ENCODE measurements around the gene PUM1.

The PUM1 gene

GRCh38 chr1:30896905-30897304, 168.6 kb downstream of the PUM1 start:
- H3K4me2 ChIP-seq (ENCODE audit: low read length): no peak overlapping the region
- H3K36me3 ChIP-seq (ENCODE audit: control insufficient read depth, low read length): no peaks in the 10 kb centered on the region
- H4K20me1 ChIP-seq (ENCODE audit: control insufficient read depth, insufficient read depth, low read depth, low read length): no peaks in the 10 kb centered on the region
- H3K27me3 ChIP-seq (ENCODE audit: control insufficient read depth, low read length): peaks cover 21% of the 10 kb centered on the region
- H3K9me2 ChIP-seq (replicated peaks; ENCODE audit: control insufficient read depth, low read length): no peaks in the 10 kb centered on the region
- no peaks in the 10 kb centered on the region for H3K9me3 ChIP-seq (ENCODE audit: control insufficient read depth, insufficient read depth, low read length)
- no peaks in the 10 kb centered on the region for H3K79me2 ChIP-seq (ENCODE audit: control insufficient read depth, low read length)
- no peak overlapping the region for H3K27ac ChIP-seq (ENCODE audit: low read depth, low read length)
- TF ChIP-seq EZH2phosphoT487 (IDR thresholded peaks at IDR 0.05; ENCODE audit: borderline replicate concordance, low read length): no peak
- no peak for TF ChIP-seq CTCF (IDR thresholded peaks at IDR 0.05; ENCODE audit: low read depth, low read length, poor library complexity, severe bottlenecking)
- H3K4me1 ChIP-seq (ENCODE audit: control insufficient read depth, low read length): peaks cover 2% of the 10 kb centered on the region; the same call in 1 of the 2 replicates
- H3K4me3 ChIP-seq (ENCODE audit: low read length): no peak overlapping the region
- no peaks in the 10 kb centered on the region for H3F3A ChIP-seq (ENCODE audit: control insufficient read depth, insufficient read depth)

- Histone ChIP-seq H3K4me3 (ENCODE audit: low read length) (no peak overlapping the region), H3K36me3 (ENCODE audit: control insufficient read depth, low read length) (no peaks in the 10 kb centered on the region), H3K9me2 (replicated peaks; ENCODE audit: control insufficient read depth, low read length) (no peaks in the 10 kb centered on the region), H3K27me3 (ENCODE audit: control insufficient read depth, low read length) (peaks cover 18% of the 10 kb centered on the region), H3K27ac (ENCODE audit: low read depth, low read length) (no peak overlapping the region), H3F3A (ENCODE audit: control insufficient read depth, insufficient read depth) (no peaks in the 10 kb centered on the region), H3K79me2 (ENCODE audit: control insufficient read depth, low read length) (no peaks in the 10 kb centered on the region), H3K4me2 (ENCODE audit: low read length) (no peak overlapping the region), H3K9me3 (ENCODE audit: control insufficient read depth, insufficient read depth, low read length) (no peaks in the 10 kb centered on the region), H4K20me1 (ENCODE audit: control insufficient read depth, insufficient read depth, low read depth, low read length) (no peaks in the 10 kb centered on the region), H3K4me1 (ENCODE audit: control insufficient read depth, low read length) (peaks cover 4% of the 10 kb centered on the region; the same call in 1 of the 2 replicates)
- TF ChIP-seq EZH2phosphoT487 (IDR thresholded peaks at IDR 0.05; ENCODE audit: borderline replicate concordance, low read length): no peak
- TF ChIP-seq CTCF (IDR thresholded peaks at IDR 0.05; ENCODE audit: low read depth, low read length, poor library complexity, severe bottlenecking): no peak
Measured at GRCh38 chr1:30895944-30896660, 169.4 kb downstream of the PUM1 start.

- Histone ChIP-seq H3K9me2 (replicated peaks; ENCODE audit: control insufficient read depth, low read length) (no peaks in the 10 kb centered on the region), H3F3A (ENCODE audit: control insufficient read depth, insufficient read depth) (no peaks in the 10 kb centered on the region), H3K4me1 (ENCODE audit: control insufficient read depth, low read length) (peaks cover 4% of the 10 kb centered on the region; the same call in 1 of the 2 replicates), H4K20me1 (ENCODE audit: control insufficient read depth, insufficient read depth, low read depth, low read length) (no peaks in the 10 kb centered on the region), H3K4me2 (ENCODE audit: low read length) (no peak overlapping the region), H3K27me3 (ENCODE audit: control insufficient read depth, low read length) (peaks cover 21% of the 10 kb centered on the region), H3K4me3 (ENCODE audit: low read length) (no peak overlapping the region), H3K36me3 (ENCODE audit: control insufficient read depth, low read length) (no peaks in the 10 kb centered on the region), H3K79me2 (ENCODE audit: control insufficient read depth, low read length) (no peaks in the 10 kb centered on the region), H3K27ac (ENCODE audit: low read depth, low read length) (no peak overlapping the region), H3K9me3 (ENCODE audit: control insufficient read depth, insufficient read depth, low read length) (no peaks in the 10 kb centered on the region)
- no peak for TF ChIP-seq EZH2phosphoT487 (IDR thresholded peaks at IDR 0.05; ENCODE audit: borderline replicate concordance, low read length)
Measured at GRCh38 chr1:30895382-30895943, 170.1 kb downstream of the PUM1 start.

GRCh38 chr1:30894508-30894973, 171.0 kb downstream of the PUM1 start:
- Histone ChIP-seq H3K36me3 (ENCODE audit: control insufficient read depth, low read length) (no peaks in the 10 kb centered on the region), H3F3A (ENCODE audit: control insufficient read depth, insufficient read depth) (no peaks in the 10 kb centered on the region), H3K4me3 (ENCODE audit: low read length) (no peak overlapping the region), H3K9me3 (ENCODE audit: control insufficient read depth, insufficient read depth, low read length) (no peaks in the 10 kb centered on the region), H3K9me2 (replicated peaks; ENCODE audit: control insufficient read depth, low read length) (no peaks in the 10 kb centered on the region), H3K27me3 (ENCODE audit: control insufficient read depth, low read length) (peaks cover 20% of the 10 kb centered on the region), H4K20me1 (ENCODE audit: control insufficient read depth, insufficient read depth, low read depth, low read length) (no peaks in the 10 kb centered on the region), H3K4me2 (ENCODE audit: low read length) (no peak overlapping the region), H3K79me2 (ENCODE audit: control insufficient read depth, low read length) (no peaks in the 10 kb centered on the region), H3K4me1 (ENCODE audit: control insufficient read depth, low read length) (peaks cover 4% of the 10 kb centered on the region; the same call in 1 of the 2 replicates), H3K27ac (ENCODE audit: low read depth, low read length) (no peak overlapping the region)
- TF ChIP-seq CTCF (IDR thresholded peaks at IDR 0.05; ENCODE audit: low read depth, low read length, poor library complexity, severe bottlenecking) (no peak), EZH2phosphoT487 (IDR thresholded peaks at IDR 0.05; ENCODE audit: borderline replicate concordance, low read length) (no peak)
